Spleen (tissue), 11 donors: ENCODE results near the gene RSRP1. TPM values are rescaled to one million over a fixed set of nuclear protein-coding genes. Genes with fewer than 3 reads are reported as not detected.

Experiments
- DNase-seq: peaks from one replicate; pipeline ENCODE4 v3.0.0-alpha.2; 2020
- H3K27ac ChIP-seq, 8 donors: fragments of 200-600 bp; sonication (generic) in 7 of 8; 1 replicate in 4 of 8; 2 replicates in 4 of 8; pipeline versions ENCODE4 v1.5.0 to v1.8.0; 2016 to 2021; ENCODE audit warnings: inconsistent platforms in 4 of 8, mild to moderate bottlenecking in 4 of 8, moderate library complexity in 1 of 8
- H3K27me3 ChIP-seq, 7 donors: fragments of 200-600 bp; sonication (generic) in 6 of 7; replicated peaks in 1 of 7; 1 replicate in 4 of 7; 2 replicates in 3 of 7; pipeline versions ENCODE4 v1.5.0 to v1.8.0; 2016 to 2021; ENCODE audit warnings: inconsistent platforms in 3 of 7, mild to moderate bottlenecking in 1 of 7
- H3K36me3 ChIP-seq, 6 donors: fragments of 200-600 bp; sonication (generic) in 5 of 6; 1 replicate in 4 of 6; 2 replicates in 2 of 6; pipeline versions ENCODE4 v1.5.0 to v1.8.0; 2016 to 2021; ENCODE audit warnings: inconsistent platforms in 2 of 6
- H3K4me1 ChIP-seq, 6 donors: fragments of 200-600 bp; sonication (generic) in 5 of 6; 1 replicate in 3 of 6; 2 replicates in 3 of 6; pipeline versions ENCODE4 v1.5.0 to v1.8.0; 2016 to 2021; ENCODE audit warnings: inconsistent platforms in 3 of 6
- H3K4me3 ChIP-seq, 8 donors: fragments of 200-600 bp; sonication (generic) in 7 of 8; 1 replicate in 4 of 8; 2 replicates in 4 of 8; pipeline versions ENCODE4 v1.5.0 to v1.8.0; 2016 to 2021; ENCODE audit warnings: inconsistent platforms in 4 of 8, mild to moderate bottlenecking in 4 of 8, moderate library complexity in 2 of 8
- H3K9me3 ChIP-seq, 8 donors: fragments of 200-600 bp; sonication (generic) in 7 of 8; 1 replicate in 4 of 8; 2 replicates in 4 of 8; pipeline versions ENCODE4 v1.5.0 to v1.8.0; 2016 to 2021; ENCODE audit warnings: inconsistent platforms in 4 of 8
- POLR2A ChIP-seq, 3 donors: fragments of 450-650 bp; IDR thresholded peaks; one replicate each; pipeline ENCODE4 v1.5.1; 2017; ENCODE audit warnings: antibody characterized with exemption in 3 of 3, mild to moderate bottlenecking in 1 of 3
- POLR2AphosphoS5 ChIP-seq, 3 donors: sonication (generic); formaldehyde crosslinking; IDR thresholded peaks; one replicate each; pipeline ENCODE4 v1.5.1; 2017; ENCODE audit warnings: antibody characterized with exemption in 3 of 3
- WGBS, 5 donors: extraction: QIAGEN DNeasy Blood & Tissue Kit in 3 of 5; methylation state at CpG; one replicate each; pipeline versions ENCODE4 v1.1.5 to v1.1.7; 2013 to 2018; 5-methylcytosine and 5-hydroxymethylcytosine counted together
- intact Hi-C: fragments of 100-400 bp; cut with DNase I; formaldehyde crosslinking; loops from one replicate; pipeline ENCODE4 v1.15.0; 2023; ENCODE audit warnings: low total_unique reads
- polyA plus RNA-seq, 3 donors: library from polyadenylated mRNA; stranded (reverse); fragments of 200-250 nt; gene quantifications; one replicate each; pipeline ENCODE4 v1.2.1, GENCODE V29; 2013
- total RNA-seq, 7 donors: library from RNA; depleted of rRNA in 3 of 7; stranded (reverse); fragments of >200 nt in 3 of 7; fragmentation: NEBNext Ultra II Directional in 4 of 7; extraction: Animal tissue kit (Norgen Biotek cat#: 25700) in 4 of 7; gene quantifications; one replicate each; pipeline versions ENCODE4 v1.1.0 to v1.2.1, GENCODE V29; 2016 to 2021
- TF ChIP-seq, protein P1 (sequence below), 11 experiments: fragments of 200-600 bp in 7 of 11; fragments of 450-650 bp in 4 of 11; sonication (generic) in 4 of 11; IDR thresholded peaks in 8 of 11; conservative IDR thresholded peaks in 3 of 11; 1 replicate in 7 of 11; 2 replicates in 4 of 11; pipeline versions ENCODE4 v1.4.0 to v1.8.0; 2016 to 2021; ENCODE audit warnings: antibody characterized with exemption in 11 of 11, inconsistent platforms in 4 of 11, mild to moderate bottlenecking in 1 of 11
- donor health status: healthy with polysubstance abuse.
- donor health status: DM: no; HTN: no; CAD: no; lungs with moderate emphysema.
- donor health status: DM: no; HTN: no; CAD: no.
- donor health status: Bipolar disorder and iron deficiency.
- donor health status: healthy.
- donor health status: DM: no; HTN: no; CAD: no.
- donor health status: DM: yes; HTN: yes; CAD: no.

RSRP1 gene
- total and polyA plus RNA-seq, 10 donors: 159 to 394 (median 219) TPM

DNA sequence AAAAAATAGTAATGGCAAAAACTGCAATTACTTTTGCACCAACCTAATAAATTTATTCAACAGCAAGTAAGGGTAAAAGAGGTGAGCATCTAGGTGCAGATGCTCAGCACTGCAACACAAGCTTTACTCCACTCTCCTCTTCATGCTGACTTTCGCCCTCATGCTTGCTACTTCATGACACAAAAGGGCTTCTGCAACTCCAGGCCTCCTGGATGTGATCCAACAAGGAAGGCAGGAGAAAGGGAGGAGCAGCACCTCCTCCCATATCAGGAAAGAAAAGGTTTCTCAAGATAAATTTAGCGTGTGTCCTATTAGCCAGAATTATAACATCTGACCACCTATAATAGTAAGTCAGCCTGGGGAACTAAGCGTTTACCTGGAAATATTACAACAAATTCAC is 26.6 kb downstream of the RSRP1 start:
- Histone ChIP-seq H3K9me3 (no peaks in the 10 kb centered on the region), H3K27ac (no peak overlapping the region), H3K4me1 (peaks cover 0 to 7% (median 3%) of the 10 kb centered on the region in 6 donors), H3K27me3 (no peaks in the 10 kb centered on the region), H3K36me3 (peaks cover 3 to 72% (median 63%) of the 10 kb centered on the region in 6 donors), H3K4me3 (no peak overlapping the region)
- intact Hi-C loops: no loop called here
- 91 to 96% (median 93%) methylated on average over 3 of the region's 3 CpGs for WGBS, 5 donors
- DNase-seq: no peak
- TF ChIP-seq POLR2A (IDR thresholded peaks at IDR 0.05) (no peak), POLR2AphosphoS5 (IDR thresholded peaks at IDR 0.05) (no peak)
- TF ChIP-seq, protein P1, sequence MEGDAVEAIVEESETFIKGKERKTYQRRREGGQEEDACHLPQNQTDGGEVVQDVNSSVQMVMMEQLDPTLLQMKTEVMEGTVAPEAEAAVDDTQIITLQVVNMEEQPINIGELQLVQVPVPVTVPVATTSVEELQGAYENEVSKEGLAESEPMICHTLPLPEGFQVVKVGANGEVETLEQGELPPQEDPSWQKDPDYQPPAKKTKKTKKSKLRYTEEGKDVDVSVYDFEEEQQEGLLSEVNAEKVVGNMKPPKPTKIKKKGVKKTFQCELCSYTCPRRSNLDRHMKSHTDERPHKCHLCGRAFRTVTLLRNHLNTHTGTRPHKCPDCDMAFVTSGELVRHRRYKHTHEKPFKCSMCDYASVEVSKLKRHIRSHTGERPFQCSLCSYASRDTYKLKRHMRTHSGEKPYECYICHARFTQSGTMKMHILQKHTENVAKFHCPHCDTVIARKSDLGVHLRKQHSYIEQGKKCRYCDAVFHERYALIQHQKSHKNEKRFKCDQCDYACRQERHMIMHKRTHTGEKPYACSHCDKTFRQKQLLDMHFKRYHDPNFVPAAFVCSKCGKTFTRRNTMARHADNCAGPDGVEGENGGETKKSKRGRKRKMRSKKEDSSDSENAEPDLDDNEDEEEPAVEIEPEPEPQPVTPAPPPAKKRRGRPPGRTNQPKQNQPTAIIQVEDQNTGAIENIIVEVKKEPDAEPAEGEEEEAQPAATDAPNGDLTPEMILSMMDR (IDR thresholded peaks at IDR 0.05 in 8 of 11, conservative IDR thresholded peaks at IDR 0.05 in 3 of 11): no peak

DNA sequence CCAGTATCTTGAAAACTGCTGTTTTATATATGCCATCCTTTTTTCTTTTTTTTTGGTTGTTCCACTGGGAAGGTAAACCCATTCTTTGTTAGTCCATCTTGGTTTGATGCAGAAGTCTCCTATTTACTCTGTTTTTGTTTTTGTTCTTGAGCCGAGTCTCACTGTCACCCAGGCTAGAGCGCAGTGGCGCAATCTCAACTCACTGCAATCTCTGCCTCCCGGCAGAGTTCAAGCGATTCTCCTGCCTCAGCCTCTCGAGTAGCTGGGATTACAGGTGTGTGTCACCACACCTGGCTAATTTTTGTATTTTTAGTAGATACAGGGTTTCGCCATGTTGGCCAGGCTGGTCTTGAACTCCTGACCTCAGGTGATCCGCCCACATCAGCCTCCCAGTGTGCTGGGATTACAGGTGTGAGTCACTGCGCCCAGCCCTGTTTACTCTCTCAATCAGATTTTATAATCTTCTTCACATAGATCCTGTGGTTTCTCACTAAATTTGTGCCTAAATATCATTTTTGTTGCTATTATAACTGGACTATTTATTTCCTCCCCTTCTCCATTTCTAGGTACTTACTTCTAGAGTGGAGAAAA is 27.5 kb downstream of the RSRP1 start:
- no peak for DNase-seq
- Histone ChIP-seq H3K27me3 (no peaks in the 10 kb centered on the region), H3K4me1 (peaks cover 0 to 8% (median 3%) of the 10 kb centered on the region in 6 donors), H3K9me3 (no peaks in the 10 kb centered on the region), H3K27ac (no peak overlapping the region), H3K36me3 (peaks cover 3 to 63% (median 55%) of the 10 kb centered on the region in 6 donors), H3K4me3 (no peak overlapping the region)
- intact Hi-C loops: no loop called here
- TF ChIP-seq, protein P1 (IDR thresholded peaks at IDR 0.05 in 8 of 11, conservative IDR thresholded peaks at IDR 0.05 in 3 of 11): no peak
- TF ChIP-seq POLR2A (IDR thresholded peaks at IDR 0.05) (no peak), POLR2AphosphoS5 (IDR thresholded peaks at IDR 0.05) (no peak)
- 93 to 99% (median 95%) methylated on average over 9 of the region's 9 CpGs for WGBS, 5 donors

DNA sequence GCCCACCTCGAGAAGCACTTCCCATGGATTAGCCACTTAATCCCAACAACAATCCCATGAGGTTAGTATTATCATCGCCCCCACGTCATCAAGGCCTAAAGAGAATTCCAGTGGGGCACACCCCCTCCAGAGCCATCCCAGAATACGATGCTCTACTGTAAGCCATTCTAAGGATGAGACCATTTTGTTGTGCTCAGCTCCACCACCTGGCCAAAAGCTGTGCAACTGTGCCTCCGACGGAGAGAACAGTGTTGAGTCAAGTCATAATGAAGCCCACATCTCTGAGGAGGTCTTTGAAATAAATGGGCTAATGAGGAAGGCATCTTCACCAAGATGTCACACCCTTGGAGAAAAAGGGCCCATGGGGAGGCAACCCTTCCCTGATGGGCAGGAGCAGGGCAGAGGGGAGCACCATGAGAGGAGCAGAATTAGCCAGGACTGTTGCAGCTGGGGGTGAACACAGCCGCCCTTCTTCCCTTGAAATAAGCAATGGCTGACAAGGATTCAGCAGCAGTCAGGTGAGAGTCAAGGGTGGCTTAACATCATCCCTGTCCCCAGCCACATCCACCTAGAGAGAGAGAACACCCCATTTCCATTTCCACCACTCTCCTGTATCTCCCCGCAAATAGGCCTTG is 29.5 kb downstream of the RSRP1 start:
- Histone ChIP-seq H3K27me3 (no peaks in the 10 kb centered on the region), H3K9me3 (no peaks in the 10 kb centered on the region), H3K36me3 (peaks cover 3 to 42% (median 34%) of the 10 kb centered on the region in 6 donors), H3K4me3 (no peak overlapping the region), H3K27ac (no peak overlapping the region), H3K4me1 (peaks cover 0 to 8% (median 3%) of the 10 kb centered on the region in 6 donors)
- intact Hi-C loops: no loop called here
- 88 to 92% (median 91%) methylated on average over 8 of the region's 8 CpGs for WGBS, 5 donors
- DNase-seq: peak; percentile 22
- no peak for TF ChIP-seq POLR2A (IDR thresholded peaks at IDR 0.05)
- no peak for TF ChIP-seq POLR2AphosphoS5 (IDR thresholded peaks at IDR 0.05)
- TF ChIP-seq, protein P1 (IDR thresholded peaks at IDR 0.05 in 8 of 11, conservative IDR thresholded peaks at IDR 0.05 in 3 of 11): no peak

DNA sequence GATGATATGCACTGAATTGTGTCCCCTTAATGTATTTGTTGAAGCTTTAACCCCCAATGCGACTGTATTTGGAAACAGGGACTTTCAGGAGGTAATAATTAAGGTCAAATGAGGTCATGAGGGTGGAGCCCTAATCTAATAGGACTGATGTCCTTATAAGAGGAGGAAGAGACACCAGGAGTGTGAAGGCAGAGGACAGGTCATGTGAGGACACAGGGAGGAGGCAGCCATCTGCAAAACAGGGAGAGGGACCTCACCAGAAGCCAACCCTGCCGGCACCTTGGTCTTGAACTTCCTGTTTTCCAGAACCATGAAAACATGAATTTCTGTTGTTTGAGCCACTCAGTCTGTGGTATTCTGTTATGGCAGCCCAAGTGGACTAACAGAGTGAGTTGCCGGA is 30.2 kb downstream of the RSRP1 start:
- TF ChIP-seq POLR2A (IDR thresholded peaks at IDR 0.05) (no peak), POLR2AphosphoS5 (IDR thresholded peaks at IDR 0.05) (no peak)
- TF ChIP-seq, protein P1 (IDR thresholded peaks at IDR 0.05 in 8 of 11, conservative IDR thresholded peaks at IDR 0.05 in 3 of 11): no peak
- Histone ChIP-seq H3K27me3 (no peaks in the 10 kb centered on the region), H3K4me1 (peaks cover 0 to 8% (median 3%) of the 10 kb centered on the region in 6 donors), H3K27ac (no peak overlapping the region), H3K36me3 (peaks cover 0 to 35% (median 27%) of the 10 kb centered on the region in 6 donors), H3K4me3 (no peak overlapping the region), H3K9me3 (no peaks in the 10 kb centered on the region)
- DNase-seq: peak; percentile 16
- 65 to 83% (median 75%) methylated on average over 3 of the region's 3 CpGs for WGBS, 5 donors
- intact Hi-C loops: no loop called here
